ENCODE results near the gene B9D1.

DNA sequence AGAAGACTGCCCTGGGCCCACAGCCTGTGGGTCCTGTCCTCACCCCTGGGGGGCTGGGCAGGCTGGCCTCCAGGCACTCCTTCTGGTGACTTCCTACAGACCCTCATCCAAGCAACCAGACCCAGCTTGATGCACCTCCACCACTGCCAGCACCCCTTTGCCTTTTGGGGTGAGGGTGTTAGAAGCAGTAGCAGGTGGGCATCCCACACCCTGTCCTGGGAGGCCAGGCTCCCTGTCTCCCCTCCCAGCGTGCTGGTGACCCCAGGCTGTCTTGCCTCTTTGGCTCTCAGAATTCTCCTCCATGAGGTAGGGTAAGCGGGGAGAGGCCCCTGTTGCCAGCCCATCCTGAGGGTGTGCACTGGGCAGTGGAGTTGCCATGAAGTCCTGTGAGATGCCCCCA is 33.4 kb downstream of the B9D1 start:
- TF ChIP-seq CTCF (IDR thresholded peaks at IDR 0.05; ENCODE audit: low read depth, low read length), result no peak
- no peak for TF ChIP-seq EZH2phosphoT487 (IDR thresholded peaks at IDR 0.05; ENCODE audit: low read depth)

Measured in OCI-LY3 (cell line).